GM12892 (cell line): ENCODE results near the gene CARD9.

Source experiments
- POLR2A ChIP-seq: IDR thresholded peaks from 2 replicates; pipeline ENCODE4 v1.6.1; 2011; ENCODE audit warnings: low read depth, low read length, control low read depth
- TAF1 ChIP-seq: IDR thresholded peaks from 2 replicates; pipeline ENCODE4 v1.6.1; 2011; ENCODE audit warnings: low read depth, mild to moderate bottlenecking, control low read depth, low read length, borderline replicate concordance

- TF ChIP-seq POLR2A (no peak), TAF1 (no peak)
These were observed 54.7 kb downstream of the CARD9 start for GRCh38 chr9:136318776-136319241.
